OCI-LY3 (cell line): Measurements from ENCODE around the gene PCBP3.

ENCODE experiments used
- H2AFZ ChIP-seq: fragments of 200-600, 300-600 bp; shearing (Covaris generic); 2 replicates; pipeline ENCODE4 v1.6.0; 2014; ENCODE audit warnings: antibody characterized with exemption, low read depth, low read length
- H3K27ac ChIP-seq: fragments of 200-600, 300-600 bp; sonication (generic); 2 replicates; pipeline ENCODE4 v1.5.1; 2014; ENCODE audit warnings: mild to moderate bottlenecking, low read length, moderate library complexity, mixed read lengths
- H3K27me3 ChIP-seq: fragments of 200-600, 300-600 bp; sonication (generic); 2 replicates; pipeline ENCODE4 v1.6.1; 2014; ENCODE audit warnings: low read depth, low read length, mixed read lengths
- H3K36me3 ChIP-seq: fragments of 200-600, 300-600 bp; sonication (generic); replicated peaks from 2 replicates; pipeline ENCODE3; 2014; ENCODE audit warnings: low read depth, low read length, mixed read lengths
- H3K4me1 ChIP-seq: fragments of 300-600, 200-600 bp; sonication (generic); 2 replicates; pipeline ENCODE4 v1.6.1; 2014; ENCODE audit warnings: low read length, mixed read lengths
- H3K4me2 ChIP-seq: fragments of 200-600, 300-600 bp; sonication (generic); 2 replicates; pipeline ENCODE4 v1.6.1; 2014; ENCODE audit warnings: low read length, mixed read lengths
- H3K4me3 ChIP-seq: fragments of 300-600, 200-600 bp; sonication (generic); 2 replicates; pipeline ENCODE4 v1.5.1; 2014; ENCODE audit warnings: antibody characterized with exemption, mild to moderate bottlenecking, low read length, moderate library complexity
- H3K79me2 ChIP-seq: fragments of 300-600, 200-600 bp; shearing (Covaris generic); 2 replicates; pipeline ENCODE4 v1.6.1; 2014; ENCODE audit warnings: mild to moderate bottlenecking, low read length, mixed read lengths
- H3K9ac ChIP-seq: fragments of 300-600, 200-600 bp; shearing (Covaris generic); 2 replicates; pipeline ENCODE4 v1.6.0; 2014; ENCODE audit warnings: mild to moderate bottlenecking, low read length, moderate library complexity
- H3K9me3 ChIP-seq: fragments of 200-600, 300-600 bp; shearing (Covaris generic); 2 replicates; pipeline ENCODE4 v1.6.1; 2014; ENCODE audit warnings: low read length, mixed read lengths; ENCODE audit not compliant: insufficient read depth
- H4K20me1 ChIP-seq: fragments of 200-600, 300-600 bp; sonication (generic); 2 replicates; pipeline ENCODE4 v1.6.1; 2016; ENCODE audit warnings: low read length, mixed read lengths; ENCODE audit not compliant: insufficient read depth
- CTCF ChIP-seq: fragments of 200-600, 300-600 bp; sonication (generic); IDR thresholded peaks from 2 replicates; pipeline ENCODE4 v1.5.1; 2014; ENCODE audit warnings: antibody characterized with exemption, low read length, low read depth
- EZH2phosphoT487 ChIP-seq: fragments of 200-600 bp; shearing (Covaris generic); IDR thresholded peaks from 2 replicates; pipeline ENCODE4 v1.6.1; 2018; ENCODE audit warnings: antibody characterized with exemption, mixed run types, low read depth

The PCBP3 gene

GRCh38 chr21:45934554-45934953 lies 291.0 kb downstream of the PCBP3 start:
- Histone ChIP-seq H3K36me3 (no peaks in the 10 kb centered on the region), H3K4me3 (no peak overlapping the region), H3K27me3 (no peaks in the 10 kb centered on the region), H3K79me2 (no peaks in the 10 kb centered on the region), H2AFZ (no peak overlapping the region), H3K27ac (no peak overlapping the region), H3K9me3 (peaks cover 6% of the 10 kb centered on the region; the same call in 1 of the 2 replicates), H3K4me1 (peaks cover 32% of the 10 kb centered on the region), H3K4me2 (no peak overlapping the region), H4K20me1 (no peaks in the 10 kb centered on the region), H3K9ac (no peak overlapping the region)
- no peak for TF ChIP-seq EZH2phosphoT487
- TF ChIP-seq CTCF, result no peak

GRCh38 chr21:45935628-45936027 lies 292.1 kb downstream of the PCBP3 start:
- Histone ChIP-seq H3K9me3 (peaks cover 5% of the 10 kb centered on the region; the same call in 1 of the 2 replicates), H3K79me2 (no peaks in the 10 kb centered on the region), H2AFZ (no peak overlapping the region), H3K4me2 (no peak overlapping the region), H3K9ac (no peak overlapping the region), H3K4me1 (peaks cover 29% of the 10 kb centered on the region), H3K27ac (no peak overlapping the region), H3K4me3 (no peak overlapping the region), H4K20me1 (no peaks in the 10 kb centered on the region), H3K36me3 (no peaks in the 10 kb centered on the region), H3K27me3 (no peaks in the 10 kb centered on the region)
- TF ChIP-seq EZH2phosphoT487 (no peak), CTCF (no peak)

GRCh38 chr21:45937721-45938452 lies 294.4 kb downstream of the PCBP3 start:
- Histone ChIP-seq H3K27ac (no peak overlapping the region), H3K36me3 (no peaks in the 10 kb centered on the region), H3K9me3 (no peaks in the 10 kb centered on the region), H3K79me2 (no peaks in the 10 kb centered on the region), H4K20me1 (no peaks in the 10 kb centered on the region), H3K9ac (no peak overlapping the region), H2AFZ (no peak overlapping the region), H3K4me3 (no peak overlapping the region), H3K27me3 (no peaks in the 10 kb centered on the region), H3K4me1 (peaks cover 21% of the 10 kb centered on the region), H3K4me2 (no peak overlapping the region)
- no peak for TF ChIP-seq CTCF
- TF ChIP-seq EZH2phosphoT487, result no peak

- Histone ChIP-seq H3K4me2 (no peak overlapping the region), H3K4me1 (peaks cover 17% of the 10 kb centered on the region), H3K4me3 (no peak overlapping the region), H3K9me3 (no peaks in the 10 kb centered on the region), H3K9ac (no peak overlapping the region), H3K27ac (no peak overlapping the region), H3K79me2 (no peaks in the 10 kb centered on the region), H3K36me3 (no peaks in the 10 kb centered on the region), H2AFZ (no peak overlapping the region), H3K27me3 (no peaks in the 10 kb centered on the region), H4K20me1 (no peaks in the 10 kb centered on the region)
- TF ChIP-seq EZH2phosphoT487 (no peak), CTCF (no peak)
Measured at GRCh38 chr21:45938453-45938755, 294.9 kb downstream of the PCBP3 start.
